ENCODE results near the gene ACER3. TPM values are rescaled to one million over a fixed set of nuclear protein-coding genes. Genes with fewer than 3 reads are reported as not detected.
"Not testable (repeated sequence)": the region's sequence is repeated elsewhere in the genome, so short reads cannot be mapped to it uniquely, and the experiment has no call there.

The ACER3 gene
- total RNA-seq, 1 experiment from 2014 or later = 21.0 TPM

DNA sequence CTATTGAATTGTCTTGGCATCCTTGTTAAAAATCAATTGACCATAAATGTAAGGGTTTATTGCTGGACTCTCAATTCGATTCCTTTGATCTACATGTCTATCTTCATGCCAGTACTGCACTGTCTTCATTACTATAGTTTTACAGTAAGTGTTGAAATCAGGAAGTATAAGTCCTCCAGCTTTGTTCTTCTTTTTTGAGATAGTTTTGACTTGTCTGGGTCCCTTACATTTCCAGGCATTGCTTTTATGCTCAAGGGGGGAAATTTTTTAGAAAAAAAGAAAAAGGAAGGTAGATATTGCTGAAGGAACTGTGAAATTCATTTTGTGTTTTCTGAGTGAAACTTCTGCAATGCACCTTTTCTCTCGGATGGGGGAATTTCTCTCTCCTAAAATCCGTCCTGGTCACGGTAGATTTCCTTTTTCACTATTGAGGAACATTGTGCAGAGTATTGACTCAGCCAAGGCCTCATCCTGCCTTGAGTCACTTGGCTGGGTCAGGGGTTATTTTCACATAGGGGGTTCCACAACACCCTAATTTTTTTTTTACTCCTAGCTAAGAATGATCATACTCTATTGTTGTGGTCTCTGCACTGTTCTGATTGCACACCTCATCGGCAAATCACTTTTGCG is 2.8 kb upstream of the ACER3 start:
- Mint-ChIP-seq H3K9me3 (ENCODE audit: low read depth, unreplicated experiment) (no peaks in the 10 kb centered on the region), H3K4me3 (ENCODE audit: low read depth, unreplicated experiment) (no peak overlapping the region), H3K36me3 (ENCODE audit: insufficient read depth, unreplicated experiment) (peaks cover 16% of the 10 kb centered on the region), H3K27me3 (ENCODE audit: unreplicated experiment) (no peaks in the 10 kb centered on the region), H3K4me1 (ENCODE audit: low read depth, unreplicated experiment) (peaks cover 16% of the 10 kb centered on the region), H3K27ac (ENCODE audit: unreplicated experiment) (no peak overlapping the region)
- DNase-seq = no peak
- TF ChIP-seq, protein P1, sequence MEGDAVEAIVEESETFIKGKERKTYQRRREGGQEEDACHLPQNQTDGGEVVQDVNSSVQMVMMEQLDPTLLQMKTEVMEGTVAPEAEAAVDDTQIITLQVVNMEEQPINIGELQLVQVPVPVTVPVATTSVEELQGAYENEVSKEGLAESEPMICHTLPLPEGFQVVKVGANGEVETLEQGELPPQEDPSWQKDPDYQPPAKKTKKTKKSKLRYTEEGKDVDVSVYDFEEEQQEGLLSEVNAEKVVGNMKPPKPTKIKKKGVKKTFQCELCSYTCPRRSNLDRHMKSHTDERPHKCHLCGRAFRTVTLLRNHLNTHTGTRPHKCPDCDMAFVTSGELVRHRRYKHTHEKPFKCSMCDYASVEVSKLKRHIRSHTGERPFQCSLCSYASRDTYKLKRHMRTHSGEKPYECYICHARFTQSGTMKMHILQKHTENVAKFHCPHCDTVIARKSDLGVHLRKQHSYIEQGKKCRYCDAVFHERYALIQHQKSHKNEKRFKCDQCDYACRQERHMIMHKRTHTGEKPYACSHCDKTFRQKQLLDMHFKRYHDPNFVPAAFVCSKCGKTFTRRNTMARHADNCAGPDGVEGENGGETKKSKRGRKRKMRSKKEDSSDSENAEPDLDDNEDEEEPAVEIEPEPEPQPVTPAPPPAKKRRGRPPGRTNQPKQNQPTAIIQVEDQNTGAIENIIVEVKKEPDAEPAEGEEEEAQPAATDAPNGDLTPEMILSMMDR (IDR thresholded peaks at IDR 0.05; ENCODE audit: unreplicated experiment) = no peak
- CTCF ChIA-PET = no interaction called here
- intact Hi-C loops (cut with micrococcal nuclease; ENCODE audit: unreplicated experiment) = no loop called here
- no TSS peak for BruUV-seq (replicated peaks)

GRCh38 chr11:76859708-76860227 is 950 bp upstream of the ACER3 start:
- no peaks in the 10 kb centered on the region for H3K27me3 Mint-ChIP-seq (ENCODE audit: unreplicated experiment)
- H3K36me3 Mint-ChIP-seq (ENCODE audit: insufficient read depth, unreplicated experiment) = peaks cover 16% of the 10 kb centered on the region
- no peak for DNase-seq
- H3K4me1 Mint-ChIP-seq (ENCODE audit: low read depth, unreplicated experiment) = peaks cover 23% of the 10 kb centered on the region
- intact Hi-C loops (cut with micrococcal nuclease; ENCODE audit: unreplicated experiment) = loop anchor here (2.0 to 5.0 kb wide), 2 partner anchors 43 to 53 kb away; no protein-coding TSS in a partner anchor
- TF ChIP-seq, protein P1 (IDR thresholded peaks at IDR 0.05; ENCODE audit: unreplicated experiment) = no peak
- H3K9me3 Mint-ChIP-seq (ENCODE audit: low read depth, unreplicated experiment) = no peaks in the 10 kb centered on the region
- H3K27ac Mint-ChIP-seq (ENCODE audit: unreplicated experiment) = no peak overlapping the region
- no peak overlapping the region for H3K4me3 Mint-ChIP-seq (ENCODE audit: low read depth, unreplicated experiment)
- CTCF ChIA-PET = interaction anchor here (0.5 kb wide), 1 partner anchor 11 kb away, joined by 5 read pairs; no protein-coding TSS in a partner anchor
- no TSS peak for BruUV-seq (replicated peaks)

DNA sequence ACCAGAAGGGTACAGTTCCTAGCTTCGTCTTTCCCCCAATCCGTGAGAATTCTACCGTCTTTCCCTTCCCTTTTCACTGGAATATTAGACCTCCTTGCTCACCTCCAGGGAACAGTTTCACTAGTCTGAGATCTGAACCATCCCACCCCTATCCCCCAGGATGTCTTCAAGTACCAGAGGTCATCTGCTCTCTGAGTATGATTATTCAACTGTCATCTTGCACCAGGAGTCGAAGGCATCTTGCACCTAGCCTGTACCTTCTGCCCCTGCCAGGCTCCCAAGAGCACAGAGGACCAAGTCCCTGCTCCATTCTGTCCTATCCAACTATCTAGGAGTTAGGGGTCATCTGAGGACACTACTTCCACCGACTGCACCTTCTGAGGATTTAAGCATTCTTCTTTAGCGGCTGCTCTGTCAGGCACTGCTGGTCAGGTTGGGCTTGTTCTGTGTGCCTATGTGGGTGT is 804 bp downstream of the ACER3 start:
- CTCF ChIA-PET = interaction anchor here (0.6 to 1.0 kb wide), 2 partner anchors 59 to 127 kb away, joined by 3 to 7 read pairs; no protein-coding TSS in a partner anchor
- H3K36me3 Mint-ChIP-seq (ENCODE audit: insufficient read depth, unreplicated experiment) = peaks cover 16% of the 10 kb centered on the region
- no peak for DNase-seq
- H3K27ac Mint-ChIP-seq (ENCODE audit: unreplicated experiment) = peak overlapping the region; percentile 24
- H3K9me3 Mint-ChIP-seq (ENCODE audit: low read depth, unreplicated experiment) = no peaks in the 10 kb centered on the region
- peak overlapping the region; percentile 92 for H3K4me3 Mint-ChIP-seq (ENCODE audit: low read depth, unreplicated experiment)
- intact Hi-C loops (cut with micrococcal nuclease; ENCODE audit: unreplicated experiment) = loop anchor here (2.0 to 5.0 kb wide), 2 partner anchors 41 to 55 kb away; no protein-coding TSS in a partner anchor
- no TSS peak for BruUV-seq (replicated peaks)
- peaks cover 23% of the 10 kb centered on the region for H3K4me1 Mint-ChIP-seq (ENCODE audit: low read depth, unreplicated experiment)
- TF ChIP-seq, protein P1 (IDR thresholded peaks at IDR 0.05; ENCODE audit: unreplicated experiment) = no peak
- H3K27me3 Mint-ChIP-seq (ENCODE audit: unreplicated experiment) = no peaks in the 10 kb centered on the region

DNA sequence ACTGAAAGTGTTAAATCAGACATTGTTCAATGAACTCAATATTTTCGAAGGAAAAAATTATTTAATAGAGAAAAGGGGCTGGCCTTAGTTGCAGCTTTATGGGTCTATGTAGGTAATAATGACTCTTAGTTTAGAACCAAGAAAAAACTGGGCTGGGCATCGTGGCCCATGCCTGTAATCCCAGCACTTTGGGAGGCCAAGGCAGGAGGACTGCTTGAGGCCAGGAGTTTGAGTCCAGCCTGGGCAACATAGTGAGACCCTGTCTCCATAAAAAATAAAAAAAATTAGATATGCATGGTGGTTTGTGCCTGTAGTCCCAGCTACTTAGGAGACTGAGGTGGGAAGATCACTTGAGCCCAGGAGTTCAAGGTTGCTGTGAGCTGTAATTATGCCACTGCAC is 2.1 kb downstream of the ACER3 start:
- H3K27ac Mint-ChIP-seq (ENCODE audit: unreplicated experiment); H3K4me3 Mint-ChIP-seq (ENCODE audit: low read depth, unreplicated experiment); H3K9me3 Mint-ChIP-seq (ENCODE audit: low read depth, unreplicated experiment); H3K27me3 Mint-ChIP-seq (ENCODE audit: unreplicated experiment); DNase-seq; BruUV-seq (replicated peaks); CTCF ChIA-PET: not testable (repeated sequence)
- Mint-ChIP-seq H3K4me1 (ENCODE audit: low read depth, unreplicated experiment) (peaks cover 25% of the 10 kb centered on the region), H3K36me3 (ENCODE audit: insufficient read depth, unreplicated experiment) (peaks cover 16% of the 10 kb centered on the region)
- intact Hi-C loops (cut with micrococcal nuclease; ENCODE audit: unreplicated experiment) = loop anchor here (5.0 kb wide), 1 partner anchor 40 kb away; no protein-coding TSS in a partner anchor
